CD14-positive monocyte (primary cell): ENCODE results near the gene PEAK1. TPM values are rescaled to one million over a fixed set of nuclear protein-coding genes. Genes with fewer than 3 reads are reported as not detected.

Source experiments
- DNase-seq, 3 donors: peaks; one replicate each; pipeline ENCODE4 v3.0.0-alpha.2; 2011 to 2022
- H2AFZ ChIP-seq: 2 replicates; pipeline ENCODE4 v1.6.0; 2012; ENCODE audit warnings: mild to moderate bottlenecking, low read depth, low read length, inconsistent platforms; ENCODE audit not compliant: insufficient read depth, poor library complexity, severe bottlenecking
- H3K27ac ChIP-seq, 2 donors: 1 replicate in 1 of 2; 2 replicates in 1 of 2; pipeline ENCODE4 v1.5.1; 2012 to 2013; ENCODE audit warnings: low read length in 2 of 2, control low read depth in 1 of 2, inconsistent platforms in 1 of 2, low read depth in 1 of 2, mild to moderate bottlenecking in 1 of 2
- H3K27me3 ChIP-seq, 2 donors: one replicate each; pipeline versions ENCODE4 v1.6.0 to v1.6.1; 2011 to 2013; ENCODE audit warnings: low read length in 2 of 2; ENCODE audit not compliant: control insufficient read depth in 2 of 2, insufficient read depth in 2 of 2
- H3K36me3 ChIP-seq, 2 donors: replicated peaks in 1 of 2; 1 replicate in 1 of 2; 2 replicates in 1 of 2; pipeline versions ENCODE4 v1.5.1 to v1.6.1; 2012 to 2013; ENCODE audit warnings: low read length in 2 of 2, control low read depth in 1 of 2, inconsistent platforms in 1 of 2, mild to moderate bottlenecking in 1 of 2; ENCODE audit not compliant: insufficient read depth in 2 of 2, control insufficient read depth in 1 of 2
- H3K4me1 ChIP-seq, 2 donors: 1 replicate in 1 of 2; 2 replicates in 1 of 2; pipeline versions ENCODE4 v1.5.1 to v1.6.1; 2012 to 2013; ENCODE audit warnings: low read length in 2 of 2, control low read depth in 1 of 2, inconsistent platforms in 1 of 2, mild to moderate bottlenecking in 1 of 2, moderate library complexity in 1 of 2; ENCODE audit not compliant: insufficient read depth in 2 of 2, control insufficient read depth in 1 of 2
- H3K4me2 ChIP-seq: replicated peaks from 2 replicates; pipeline ENCODE3; 2012; ENCODE audit warnings: low read length, moderate library complexity, mild to moderate bottlenecking; ENCODE audit not compliant: poor library complexity, severe bottlenecking; ENCODE audit errors: extremely low read depth
- H3K4me3 ChIP-seq, 3 experiments: fragments of 200-600 bp in 1 of 3; sonication (generic) in 1 of 3; replicated peaks in 1 of 3; 1 replicate in 2 of 3; 2 replicates in 1 of 3; pipeline ENCODE4 v1.5.1; 2011 to 2013; ENCODE audit warnings: low read length in 3 of 3, mild to moderate bottlenecking in 3 of 3, control low read depth in 2 of 3, low read depth in 2 of 3, inconsistent platforms in 1 of 3, moderate library complexity in 1 of 3
- H3K79me2 ChIP-seq: 2 replicates; pipeline ENCODE4 v1.6.0; 2012; ENCODE audit warnings: mild to moderate bottlenecking, control low read depth, inconsistent platforms, low read length, moderate library complexity; ENCODE audit not compliant: insufficient read depth
- H3K9ac ChIP-seq: 2 replicates; pipeline ENCODE4 v1.6.0; 2017; ENCODE audit warnings: low read length, mild to moderate bottlenecking; ENCODE audit not compliant: insufficient read depth, poor library complexity, severe bottlenecking
- H3K9me3 ChIP-seq, 2 donors: replicated peaks in 1 of 2; 1 replicate in 1 of 2; 2 replicates in 1 of 2; pipeline versions ENCODE4 v1.5.1 to v1.6.1; 2012 to 2013; ENCODE audit warnings: low read length in 2 of 2, control low read depth in 1 of 2; ENCODE audit not compliant: control insufficient read depth in 1 of 2, insufficient read depth in 1 of 2
- H4K20me1 ChIP-seq: 2 replicates; pipeline ENCODE4 v1.6.0; 2012; ENCODE audit warnings: mild to moderate bottlenecking, low read length, control low read depth, moderate library complexity; ENCODE audit not compliant: insufficient read depth
- H3K27ac Mint-ChIP-seq, 7 donors: one replicate each; pipeline ENCODE4 v1.8.0; 2020; ENCODE audit warnings: mild to moderate bottlenecking in 7 of 7, mixed read lengths in 7 of 7, moderate library complexity in 6 of 7, inconsistent platforms in 2 of 7
- H3K27me3 Mint-ChIP-seq, 3 donors: one replicate each; pipeline ENCODE4 v1.8.0; 2021 to 2022; ENCODE audit warnings: low read depth in 3 of 3, mild to moderate bottlenecking in 3 of 3, mixed read lengths in 3 of 3, moderate library complexity in 3 of 3, inconsistent platforms in 1 of 3
- H3K36me3 Mint-ChIP-seq, 2 donors: one replicate each; pipeline ENCODE4 v1.8.0; 2020; ENCODE audit warnings: mixed read lengths in 2 of 2, inconsistent platforms in 1 of 2, mild to moderate bottlenecking in 1 of 2
- H3K4me1 Mint-ChIP-seq: one replicate; pipeline ENCODE4 v1.8.0; 2020; ENCODE audit warnings: mild to moderate bottlenecking, mixed read lengths
- H3K4me3 Mint-ChIP-seq, 2 donors: one replicate each; pipeline ENCODE4 v1.8.0; 2020; ENCODE audit warnings: mild to moderate bottlenecking in 2 of 2, mixed read lengths in 2 of 2, moderate library complexity in 1 of 2
- H3K9me3 Mint-ChIP-seq, 7 donors: one replicate each; pipeline ENCODE4 v1.8.0; 2020 to 2022; ENCODE audit warnings: mixed read lengths in 7 of 7, mild to moderate bottlenecking in 6 of 7, moderate library complexity in 6 of 7, inconsistent platforms in 2 of 7
- CTCF ChIP-seq: fragments of 200-600 bp; IDR thresholded peaks from one replicate; pipeline ENCODE4 v1.8.0; 2022; ENCODE audit warnings: antibody characterized with exemption, mild to moderate bottlenecking
- WGBS: methylation state at CpG from one replicate; pipeline ENCODE4 v1.1.5; 2013; ENCODE audit warnings: missing lambda C conversion rate; ENCODE audit not compliant: insufficient coverage; 5-methylcytosine and 5-hydroxymethylcytosine counted together
- intact Hi-C, 2 donors: fragments of 100-400 bp; cut with micrococcal nuclease; formaldehyde crosslinking; loops; one replicate each; pipeline versions ENCODE4 v1.15.0 to v1.15.1; 2023
- polyA plus RNA-seq, 3 donors: library from polyadenylated mRNA; depleted of rRNA in 1 of 3; unstranded in 2 of 3; stranded (reverse) in 1 of 3; fragments of 300-500 nt in 2 of 3; fragments of >200 nt in 1 of 3; fragmentation: Illumina TruSeq in 2 of 3; gene quantifications; 1 replicate in 2 of 3; 2 replicates in 1 of 3; pipeline ENCODE4 v1.2.3, GENCODE V29; 2012 to 2021

The PEAK1 gene
- polyA plus RNA-seq, 3 donors = 0.85 to 8.7 (median 1.1) TPM

GRCh38 chr15:77348511-77348910 is 71.4 kb downstream of the PEAK1 start:
- H3K27me3 Mint-ChIP-seq = no peaks in the 10 kb centered on the region
- Histone ChIP-seq H3K9me3 (peaks cover 0 to 5% of the 10 kb centered on the region in 2 donors), H3K79me2 (no peaks in the 10 kb centered on the region), H3K4me1 (peaks cover under 1 to 5% of the 10 kb centered on the region in 2 donors), H3K9ac (no peak overlapping the region), H3K4me3 (no peak overlapping the region), H3K4me2 (no peak overlapping the region), H3K27ac (no peak overlapping the region), H3K27me3 (no peaks in the 10 kb centered on the region), H4K20me1 (no peaks in the 10 kb centered on the region), H2AFZ (no peak overlapping the region), H3K36me3 (no peaks in the 10 kb centered on the region)
- H3K36me3 Mint-ChIP-seq = peaks cover 11 to 23% of the 10 kb centered on the region in 2 donors
- H3K4me1 Mint-ChIP-seq = peaks cover 4% of the 10 kb centered on the region
- DNase-seq = no peak
- no peak overlapping the region for H3K27ac Mint-ChIP-seq
- peaks cover 0 to 5% (median 3%) of the 10 kb centered on the region in 7 donors for H3K9me3 Mint-ChIP-seq
- intact Hi-C loops = no loop called here
- TF ChIP-seq CTCF = no peak
- 100% methylated on average over 1 of the region's 4 CpGs for WGBS
- H3K4me3 Mint-ChIP-seq = no peak overlapping the region

DNA sequence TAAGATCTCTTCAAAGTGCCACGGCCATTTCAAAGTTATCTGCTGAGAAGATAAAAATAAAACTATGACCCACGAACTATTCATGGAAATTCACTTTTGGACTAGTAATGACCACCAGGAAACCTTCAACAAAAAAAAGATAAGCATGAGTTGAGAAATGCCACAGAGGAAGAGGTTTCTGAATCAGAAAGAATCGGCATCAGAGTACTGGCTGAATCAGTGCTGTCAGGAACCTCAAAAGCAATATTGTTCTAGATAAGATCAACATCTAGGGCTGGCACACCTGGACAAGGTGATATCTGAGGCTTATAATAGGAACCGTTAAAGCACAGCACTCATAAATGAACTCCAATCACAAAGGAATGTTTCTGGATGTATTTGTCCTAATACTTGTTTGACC is 72.7 kb downstream of the PEAK1 start:
- no peak overlapping the region for H3K4me3 Mint-ChIP-seq
- H3K79me2 ChIP-seq = no peaks in the 10 kb centered on the region

More for the DNA sequence above, 72.7 kb downstream of the PEAK1 start:
- Histone ChIP-seq H3K27ac (no peak overlapping the region), H2AFZ (no peak overlapping the region), H3K36me3 (no peaks in the 10 kb centered on the region), H3K4me2 (no peak overlapping the region), H3K27me3 (no peaks in the 10 kb centered on the region), H3K4me3 (no peak overlapping the region), H3K9ac (no peak overlapping the region), H3K9me3 (peaks cover 0 to 9% of the 10 kb centered on the region in 2 donors), H4K20me1 (no peaks in the 10 kb centered on the region), H3K4me1 (no peaks in the 10 kb centered on the region)
- intact Hi-C loops = no loop called here
- no peaks in the 10 kb centered on the region for H3K4me1 Mint-ChIP-seq
- no peak for DNase-seq
- H3K27me3 Mint-ChIP-seq = no peaks in the 10 kb centered on the region
- no peak overlapping the region for H3K27ac Mint-ChIP-seq
- peaks cover under 1 to 7% (median 5%) of the 10 kb centered on the region in 7 donors for H3K9me3 Mint-ChIP-seq
- peaks cover 11 to 23% of the 10 kb centered on the region in 2 donors for H3K36me3 Mint-ChIP-seq
- TF ChIP-seq CTCF = no peak
- WGBS = no CpG with 5 or more reads among the region's 4 CpGs
